Breast epithelium (tissue), 4 donors: ENCODE results near the gene GPNMB. TPM values are rescaled to one million over a fixed set of nuclear protein-coding genes. Genes with fewer than 3 reads are reported as not detected.

ENCODE experiments used
- DNase-seq, 2 donors: peaks; one replicate each; pipeline ENCODE4 v3.0.0-alpha.2; 2019; ENCODE audit warnings: low spot score in 2 of 2
- H3K27ac ChIP-seq, 2 donors: fragments of 200-600 bp; sonication (generic) in 1 of 2; one replicate each; pipeline ENCODE4 v1.5.1; 2016 to 2019; ENCODE audit warnings: mild to moderate bottlenecking in 1 of 2
- H3K27me3 ChIP-seq, 2 donors: fragments of 200-600 bp; sonication (generic) in 1 of 2; one replicate each; pipeline versions ENCODE4 v1.5.1 to v1.6.0; 2017 to 2019; ENCODE audit warnings: control low read depth in 1 of 2, mild to moderate bottlenecking in 1 of 2
- H3K36me3 ChIP-seq: fragments of 200-600 bp; one replicate; pipeline ENCODE4 v1.5.1; 2019
- H3K4me1 ChIP-seq, 2 donors: fragments of 200-600 bp; sonication (generic); one replicate each; pipeline ENCODE4 v1.5.1; 2016 to 2019; ENCODE audit warnings: control low read depth in 1 of 2
- H3K4me3 ChIP-seq, 3 donors: fragments of 200-600 bp; sonication (generic); 1 replicate in 2 of 3; 2 replicates in 1 of 3; pipeline ENCODE4 v1.5.1; 2016 to 2019; ENCODE audit warnings: mild to moderate bottlenecking in 3 of 3, moderate library complexity in 2 of 3
- H3K9me3 ChIP-seq, 2 donors: fragments of 200-600 bp; sonication (generic) in 1 of 2; one replicate each; pipeline ENCODE4 v1.5.1; 2016 to 2019; ENCODE audit warnings: control low read depth in 1 of 2
- CTCF ChIP-seq, 3 donors: fragments of 450-650 bp; IDR thresholded peaks; one replicate each; pipeline ENCODE4 v1.5.1; 2016 to 2017; ENCODE audit warnings: antibody characterized with exemption in 3 of 3, mild to moderate bottlenecking in 3 of 3, moderate library complexity in 3 of 3
- POLR2A ChIP-seq: fragments of 450-650 bp; IDR thresholded peaks from one replicate; pipeline ENCODE4 v1.6.1; 2016; ENCODE audit warnings: antibody characterized with exemption, mild to moderate bottlenecking, moderate library complexity
- POLR2AphosphoS5 ChIP-seq, 3 donors: sonication (generic); formaldehyde crosslinking; IDR thresholded peaks; one replicate each; pipeline ENCODE4 v1.6.1; 2017; ENCODE audit warnings: antibody characterized with exemption in 3 of 3
- intact Hi-C: fragments of 100-400 bp; cut with DNase I; formaldehyde crosslinking; loops from one replicate; pipeline ENCODE4 v1.15.1; 2023; ENCODE audit warnings: low total_unique reads
- total RNA-seq, 3 donors: library from RNA; depleted of rRNA; stranded (reverse); fragments of >200 nt; gene quantifications; one replicate each; pipeline ENCODE4 v1.1.0, GENCODE V29; 2016

GPNMB gene
- total RNA-seq, 3 donors from 2014 or later: 86.9 to 460 (median 335) TPM

DNA sequence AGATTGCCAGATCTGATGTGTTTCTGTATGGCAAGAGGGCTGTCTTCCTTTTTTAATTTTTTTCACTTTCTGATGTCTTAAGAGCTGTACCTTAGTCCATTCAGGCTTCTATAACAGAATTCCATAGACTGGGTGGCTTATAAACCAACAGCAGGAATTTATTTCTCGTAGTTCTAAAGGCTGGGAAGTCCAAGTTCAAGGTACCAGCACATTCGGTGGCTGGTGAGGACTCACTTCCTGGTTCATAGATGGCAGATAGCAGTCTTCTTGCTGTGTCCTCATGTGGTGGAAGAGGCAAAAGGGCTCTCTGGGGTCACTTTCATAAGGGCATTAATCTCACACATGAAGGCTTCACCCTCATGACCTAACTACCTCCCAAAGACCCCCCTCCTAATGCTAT, 20.8 kb downstream of the GPNMB start:
- no peak for TF ChIP-seq POLR2A
- H3K27me3 ChIP-seq: no peaks in the 10 kb centered on the region
- DNase-seq: no peak
- intact Hi-C loops: no loop called here
- H3K4me1 ChIP-seq: no peaks in the 10 kb centered on the region
- no peak overlapping the region for H3K27ac ChIP-seq
- no peak overlapping the region for H3K4me3 ChIP-seq
- no peaks in the 10 kb centered on the region for H3K36me3 ChIP-seq
- H3K9me3 ChIP-seq: no peaks in the 10 kb centered on the region

DNA sequence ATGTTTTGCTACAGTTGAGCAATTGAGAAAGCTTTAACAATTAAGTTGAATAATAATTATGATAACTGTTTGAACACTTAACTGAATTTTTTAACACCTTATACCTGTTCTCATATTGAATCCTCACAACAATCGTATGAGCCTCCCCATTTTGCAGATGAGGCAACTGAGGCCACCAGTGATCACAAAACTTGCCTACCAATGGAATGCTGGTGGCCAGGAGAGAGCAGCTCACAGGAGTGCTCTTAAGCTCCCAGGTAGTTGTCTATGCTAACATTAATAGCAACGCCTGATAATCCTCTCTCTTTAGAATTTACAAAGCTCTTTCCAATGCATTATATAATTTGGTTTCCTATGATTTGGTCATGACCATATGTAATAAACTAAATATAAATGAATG, 21.6 kb downstream of the GPNMB start:
- no peaks in the 10 kb centered on the region for H3K27me3 ChIP-seq
- DNase-seq: no peak
- H3K36me3 ChIP-seq: no peaks in the 10 kb centered on the region
- H3K4me1 ChIP-seq: no peaks in the 10 kb centered on the region
- H3K4me3 ChIP-seq: no peak overlapping the region
- H3K9me3 ChIP-seq: no peaks in the 10 kb centered on the region
- intact Hi-C loops: no loop called here
- no peak for TF ChIP-seq POLR2A
- TF ChIP-seq CTCF (IDR thresholded peaks at IDR 0.05): no peak
- TF ChIP-seq POLR2AphosphoS5 (IDR thresholded peaks at IDR 0.05): no peak
- H3K27ac ChIP-seq: no peak overlapping the region

GRCh38 chr7:23268746-23269145, 22.2 kb downstream of the GPNMB start:
- Histone ChIP-seq H3K27me3 (no peaks in the 10 kb centered on the region), H3K4me1 (no peaks in the 10 kb centered on the region), H3K4me3 (no peak overlapping the region), H3K9me3 (no peaks in the 10 kb centered on the region), H3K27ac (no peak overlapping the region), H3K36me3 (no peaks in the 10 kb centered on the region)
- TF ChIP-seq POLR2AphosphoS5 (IDR thresholded peaks at IDR 0.05) (no peak), CTCF (IDR thresholded peaks at IDR 0.05) (no peak), POLR2A (no peak)
- intact Hi-C loops: no loop called here
- DNase-seq: no peak

GRCh38 chr7:23272275-23272674, 25.7 kb downstream of the GPNMB start:
- no peak overlapping the region for H3K27ac ChIP-seq
- no peak overlapping the region for H3K4me3 ChIP-seq
- no peak for TF ChIP-seq CTCF (IDR thresholded peaks at IDR 0.05)
- no peaks in the 10 kb centered on the region for H3K4me1 ChIP-seq
- H3K9me3 ChIP-seq: no peaks in the 10 kb centered on the region
- intact Hi-C loops: no loop called here
- no peak for DNase-seq
- H3K36me3 ChIP-seq: no peaks in the 10 kb centered on the region
- no peaks in the 10 kb centered on the region for H3K27me3 ChIP-seq

- H3K4me3 ChIP-seq: no peak overlapping the region
- no peaks in the 10 kb centered on the region for H3K9me3 ChIP-seq
- intact Hi-C loops: no loop called here
- H3K27me3 ChIP-seq: no peaks in the 10 kb centered on the region
- DNase-seq: peak; percentile 74 to 82
- H3K27ac ChIP-seq: no peak overlapping the region
- H3K4me1 ChIP-seq: no peaks in the 10 kb centered on the region
- H3K36me3 ChIP-seq: no peaks in the 10 kb centered on the region
- TF ChIP-seq CTCF (IDR thresholded peaks at IDR 0.05): peak in 2 of 3 donors; percentile 57 to 69
- TF ChIP-seq POLR2AphosphoS5 (IDR thresholded peaks at IDR 0.05): no peak
These were observed 26.6 kb downstream of the GPNMB start for GRCh38 chr7:23273141-23273599.

GRCh38 chr7:23275912-23276311, 29.3 kb downstream of the GPNMB start:
- Histone ChIP-seq H3K27ac (no peak overlapping the region), H3K4me3 (no peak overlapping the region), H3K4me1 (no peaks in the 10 kb centered on the region), H3K9me3 (no peaks in the 10 kb centered on the region), H3K27me3 (no peaks in the 10 kb centered on the region), H3K36me3 (no peaks in the 10 kb centered on the region)
- no peak for DNase-seq
- intact Hi-C loops: no loop called here
- no peak for TF ChIP-seq POLR2A
- no peak for TF ChIP-seq POLR2AphosphoS5 (IDR thresholded peaks at IDR 0.05)
- TF ChIP-seq CTCF (IDR thresholded peaks at IDR 0.05): no peak
